Loucy (cell line): ENCODE data around the gene ZBTB48.

ENCODE experiments used
- H2AFZ ChIP-seq: fragments of 200-600 bp; sonication (generic); 2 replicates; pipeline ENCODE4 v1.6.0; 2016; ENCODE audit warnings: antibody characterized with exemption, mild to moderate bottlenecking, low read length, moderate library complexity
- H3F3A ChIP-seq: fragments of 200-600 bp; 2 replicates; pipeline ENCODE4 v1.6.0; 2016; ENCODE audit warnings: antibody characterized with exemption, low read depth, mild to moderate bottlenecking
- H3K27me3 ChIP-seq: fragments of 200-600 bp; sonication (generic); 2 replicates; pipeline ENCODE4 v1.6.1; 2014; ENCODE audit warnings: low read length, mild to moderate bottlenecking; ENCODE audit not compliant: insufficient read depth, poor library complexity, severe bottlenecking
- H3K36me3 ChIP-seq: fragments of 200-600 bp; sonication (generic); 2 replicates; pipeline ENCODE4 v1.6.1; 2016; ENCODE audit warnings: low read length; ENCODE audit not compliant: insufficient read depth
- H3K4me1 ChIP-seq: fragments of 200-600 bp; sonication (generic); 2 replicates; pipeline ENCODE4 v1.5.1; 2014; ENCODE audit warnings: low read length, mild to moderate bottlenecking; ENCODE audit not compliant: insufficient read depth, poor library complexity, severe bottlenecking
- H3K4me2 ChIP-seq: fragments of 200-600 bp; sonication (generic); 2 replicates; pipeline ENCODE4 v1.6.0; 2014; ENCODE audit warnings: antibody characterized with exemption, low read length, low read depth, mild to moderate bottlenecking; ENCODE audit not compliant: poor library complexity, severe bottlenecking
- H3K4me3 ChIP-seq: fragments of 200-600 bp; sonication (generic); 2 replicates; pipeline ENCODE4 v1.5.1; 2014; ENCODE audit warnings: low read length, mild to moderate bottlenecking, mixed read lengths; ENCODE audit not compliant: poor library complexity, severe bottlenecking
- H3K79me2 ChIP-seq: fragments of 200-600 bp; sonication (generic); 2 replicates; pipeline ENCODE4 v1.6.1; 2014; ENCODE audit warnings: low read length; ENCODE audit not compliant: insufficient read depth
- H3K9ac ChIP-seq: fragments of 200-600 bp; sonication (generic); 2 replicates; pipeline ENCODE4 v1.6.0; 2014; ENCODE audit warnings: mild to moderate bottlenecking, low read depth, low read length, moderate library complexity; ENCODE audit not compliant: poor library complexity, severe bottlenecking
- H3K9me2 ChIP-seq: fragments of 200-600 bp; sonication (generic); replicated peaks from 2 replicates; pipeline ENCODE4 v1.6.1; 2016; ENCODE audit warnings: low read depth, low read length, mixed read lengths
- H3K9me3 ChIP-seq: fragments of 200-600 bp; sonication (generic); 2 replicates; pipeline ENCODE4 v1.6.1; 2014; ENCODE audit warnings: mild to moderate bottlenecking, antibody characterized with exemption, low read length, low read depth; ENCODE audit not compliant: insufficient read depth
- H4K20me1 ChIP-seq: fragments of 200-600 bp; sonication (generic); 2 replicates; pipeline ENCODE4 v1.6.0; 2014; ENCODE audit warnings: antibody characterized with exemption, low read length, mild to moderate bottlenecking; ENCODE audit not compliant: insufficient read depth, poor library complexity, severe bottlenecking
- EZH2phosphoT487 ChIP-seq: fragments of 200-600 bp; IDR thresholded peaks from 2 replicates; pipeline ENCODE4 v1.6.1; 2018; ENCODE audit warnings: antibody characterized with exemption, mild to moderate bottlenecking, moderate library complexity, borderline replicate concordance
- TF ChIP-seq, protein P1 (sequence below): fragments of 200-600 bp; sonication (generic); conservative IDR thresholded peaks from 2 replicates; pipeline ENCODE4 v1.5.1; 2014; ENCODE audit warnings: mild to moderate bottlenecking, antibody characterized with exemption, low read length

The ZBTB48 gene

DNA sequence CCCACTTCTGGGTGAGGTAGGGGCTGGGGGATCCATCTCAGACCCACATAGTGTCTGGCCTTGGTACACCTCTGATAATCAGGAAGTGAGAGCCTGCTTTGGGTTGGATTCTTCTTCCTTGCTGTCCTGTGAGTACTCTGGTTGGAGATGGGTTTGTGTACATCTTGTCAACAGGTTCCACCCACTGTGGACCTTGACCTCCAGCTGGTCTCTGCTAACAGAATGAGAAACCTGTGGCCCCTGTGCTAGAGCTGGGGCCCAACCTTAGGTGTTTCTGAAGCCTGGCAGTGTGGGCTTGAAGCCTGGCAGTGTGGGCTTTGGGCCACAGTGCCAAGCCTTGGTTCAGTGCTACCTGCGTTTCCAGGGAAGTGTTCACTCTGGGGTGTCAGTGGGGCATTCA is 2.6 kb downstream of the ZBTB48 start:
- Histone ChIP-seq H2AFZ (no peak overlapping the region), H3K4me3 (peak overlapping the region; percentile 83), H3K9ac (peak overlapping the region; percentile 44), H4K20me1 (peaks cover 20% of the 10 kb centered on the region), H3K79me2 (peaks cover 26% of the 10 kb centered on the region), H3K9me3 (no peaks in the 10 kb centered on the region), H3K4me1 (peaks cover 17% of the 10 kb centered on the region), H3K36me3 (no peaks in the 10 kb centered on the region), H3K4me2 (peak overlapping the region; percentile 88), H3K9me2 (no peaks in the 10 kb centered on the region), H3F3A (no peaks in the 10 kb centered on the region), H3K27me3 (no peaks in the 10 kb centered on the region)
- TF ChIP-seq, protein P1, sequence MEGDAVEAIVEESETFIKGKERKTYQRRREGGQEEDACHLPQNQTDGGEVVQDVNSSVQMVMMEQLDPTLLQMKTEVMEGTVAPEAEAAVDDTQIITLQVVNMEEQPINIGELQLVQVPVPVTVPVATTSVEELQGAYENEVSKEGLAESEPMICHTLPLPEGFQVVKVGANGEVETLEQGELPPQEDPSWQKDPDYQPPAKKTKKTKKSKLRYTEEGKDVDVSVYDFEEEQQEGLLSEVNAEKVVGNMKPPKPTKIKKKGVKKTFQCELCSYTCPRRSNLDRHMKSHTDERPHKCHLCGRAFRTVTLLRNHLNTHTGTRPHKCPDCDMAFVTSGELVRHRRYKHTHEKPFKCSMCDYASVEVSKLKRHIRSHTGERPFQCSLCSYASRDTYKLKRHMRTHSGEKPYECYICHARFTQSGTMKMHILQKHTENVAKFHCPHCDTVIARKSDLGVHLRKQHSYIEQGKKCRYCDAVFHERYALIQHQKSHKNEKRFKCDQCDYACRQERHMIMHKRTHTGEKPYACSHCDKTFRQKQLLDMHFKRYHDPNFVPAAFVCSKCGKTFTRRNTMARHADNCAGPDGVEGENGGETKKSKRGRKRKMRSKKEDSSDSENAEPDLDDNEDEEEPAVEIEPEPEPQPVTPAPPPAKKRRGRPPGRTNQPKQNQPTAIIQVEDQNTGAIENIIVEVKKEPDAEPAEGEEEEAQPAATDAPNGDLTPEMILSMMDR = no peak
- TF ChIP-seq EZH2phosphoT487 = no peak

DNA sequence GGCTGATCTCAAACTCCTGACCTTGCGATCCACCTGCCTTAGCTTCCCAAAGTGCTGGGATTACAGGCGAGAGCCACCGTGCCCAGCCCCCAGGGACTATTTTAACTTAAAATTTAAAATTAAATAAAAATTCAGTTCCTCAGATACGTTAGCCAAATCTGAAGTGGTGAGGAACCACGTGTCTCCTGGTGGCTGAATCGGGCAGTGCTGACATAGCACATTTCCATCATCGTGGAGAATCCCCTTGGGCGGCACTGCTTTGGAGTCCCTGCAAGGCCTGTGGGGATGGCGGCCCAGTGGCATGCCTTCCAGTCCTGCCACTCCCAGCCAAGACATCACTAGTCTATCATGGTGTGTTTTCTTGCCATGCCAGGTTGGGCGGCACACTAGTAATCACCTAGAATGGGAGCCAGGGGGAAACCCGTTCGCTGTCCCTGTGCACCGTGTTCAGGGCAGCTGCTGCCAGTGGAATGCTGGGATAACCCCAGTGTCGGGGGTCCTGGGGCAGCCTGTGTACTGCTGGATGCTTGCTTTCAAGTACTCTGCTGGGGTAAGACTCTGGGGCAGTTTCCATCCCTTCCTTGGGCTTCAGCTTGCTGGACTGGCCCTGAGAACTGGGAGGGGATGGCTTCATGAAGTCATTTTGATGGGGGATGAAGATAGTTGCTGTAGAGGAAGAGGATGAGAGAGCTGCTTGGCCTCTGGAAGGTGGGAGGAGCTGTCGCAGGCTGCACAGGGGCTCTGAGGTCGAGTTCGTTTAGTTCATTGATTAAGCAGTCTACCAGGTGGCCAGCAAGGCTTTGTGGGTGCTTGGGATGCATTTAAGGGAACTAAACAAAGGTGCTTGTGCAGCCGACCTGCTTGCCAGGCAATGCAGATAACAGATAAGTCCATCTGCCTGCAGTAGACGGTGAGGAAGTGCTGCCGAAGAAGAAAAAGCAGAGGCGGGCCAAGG is 4.6 kb downstream of the ZBTB48 start:
- Histone ChIP-seq H3K4me3 (no peak overlapping the region), H2AFZ (no peak overlapping the region), H3K79me2 (peaks cover 26% of the 10 kb centered on the region), H3K4me1 (peaks cover 17% of the 10 kb centered on the region), H4K20me1 (peaks cover 20% of the 10 kb centered on the region), H3K9me3 (no peaks in the 10 kb centered on the region), H3K9me2 (no peaks in the 10 kb centered on the region), H3K9ac (no peak overlapping the region), H3F3A (no peaks in the 10 kb centered on the region), H3K4me2 (no peak overlapping the region), H3K36me3 (peaks cover 11% of the 10 kb centered on the region; the same call in 1 of the 2 replicates), H3K27me3 (no peaks in the 10 kb centered on the region)
- no peak for TF ChIP-seq EZH2phosphoT487
- TF ChIP-seq, protein P1 = no peak

- Histone ChIP-seq H3K79me2 (peaks cover 23% of the 10 kb centered on the region), H3K4me2 (no peak overlapping the region), H3K9me2 (no peaks in the 10 kb centered on the region), H3K4me1 (peaks cover 17% of the 10 kb centered on the region), H2AFZ (no peak overlapping the region), H3F3A (no peaks in the 10 kb centered on the region), H3K4me3 (no peak overlapping the region), H4K20me1 (peaks cover 20% of the 10 kb centered on the region), H3K9me3 (no peaks in the 10 kb centered on the region), H3K27me3 (no peaks in the 10 kb centered on the region), H3K9ac (no peak overlapping the region), H3K36me3 (peaks cover 19% of the 10 kb centered on the region; the same call in 1 of the 2 replicates)
- no peak for TF ChIP-seq EZH2phosphoT487
- TF ChIP-seq, protein P1 = no peak
Observed at GRCh38 chr1:6585081-6585722, 5.4 kb downstream of the ZBTB48 start.
